Naive thymus-derived CD8-positive, alpha-beta T cell (primary cell): ENCODE results near the gene TRMT10C. TPM values are rescaled to one million over a fixed set of nuclear protein-coding genes. Genes with fewer than 3 reads are reported as not detected.
A peak's percentile ranks its signal among the peaks of the same experiment; 100 is the strongest.
"Not testable (repeated sequence)": the region's sequence is repeated elsewhere in the genome, so short reads cannot be mapped to it uniquely, and the experiment has no call there.

Source experiments
- ATAC-seq, 2 donors: fragments of 150-1000 bp; cut with Tn5 transposase in 1 of 2; sonication (Bioruptor Pico), chemical (Tn5 transposase) in 1 of 2; 1 replicate in 1 of 2; 2 replicates in 1 of 2; pipeline ENCODE4 v1.10.0; 2021; ENCODE audit warnings: mild to moderate bottlenecking in 2 of 2, moderate library complexity in 2 of 2
- POLR2A ChIA-PET: fragments of 350-600 bp; sonication (Branson Sonifier 250); formaldehyde crosslinking; loops from one replicate; lab custom pipeline; 2021; ENCODE audit warnings: antibody characterized with exemption; lab: Charles Lee
- DNase-seq, 10 donors: peaks; one replicate each; pipeline versions ENCODE4 v3.0.0 to v3.0.0-alpha.2; 2020 to 2022
- H3K27ac Mint-ChIP-seq, 10 donors: one replicate each; pipeline ENCODE4 v1.8.0; 2020 to 2022; ENCODE audit warnings: mild to moderate bottlenecking in 10 of 10, mixed read lengths in 10 of 10, moderate library complexity in 4 of 10, inconsistent platforms in 1 of 10
- H3K27me3 Mint-ChIP-seq, 5 donors: one replicate each; pipeline ENCODE4 v1.8.0; 2021 to 2022; ENCODE audit warnings: mixed read lengths in 5 of 5
- H3K36me3 Mint-ChIP-seq, 3 donors: one replicate each; pipeline ENCODE4 v1.8.0; 2020 to 2022; ENCODE audit warnings: mixed read lengths in 3 of 3, mild to moderate bottlenecking in 2 of 3, inconsistent platforms in 1 of 3
- H3K4me1 Mint-ChIP-seq, 4 donors: one replicate each; pipeline ENCODE4 v1.8.0; 2021 to 2022; ENCODE audit warnings: mixed read lengths in 4 of 4
- H3K4me3 Mint-ChIP-seq, 10 donors: one replicate each; pipeline ENCODE4 v1.8.0; 2020 to 2022; ENCODE audit warnings: mild to moderate bottlenecking in 10 of 10, mixed read lengths in 10 of 10, moderate library complexity in 6 of 10, inconsistent platforms in 1 of 10
- H3K9me3 Mint-ChIP-seq, 9 donors: one replicate each; pipeline ENCODE4 v1.8.0; 2020 to 2022; ENCODE audit warnings: mixed read lengths in 9 of 9, mild to moderate bottlenecking in 3 of 9, inconsistent platforms in 1 of 9, moderate library complexity in 1 of 9
- polyA plus RNA-seq, 3 donors: library from polyadenylated mRNA; unstranded; fragments of 300-500 nt; fragmentation: Illumina TruSeq; gene quantifications; one replicate each; pipeline ENCODE4 v1.2.3, GENCODE V29; 2021
- total RNA-seq, 8 experiments: library from RNA in 2 of 8; stranded (reverse) in 2 of 8; gene quantifications; one replicate each; pipeline ENCODE4 v1.2.3 and lab custom pipeline; 2021 to 2026

The TRMT10C gene
- total and polyA plus RNA-seq, 5 experiments from 2014 or later, result 27.2 to 52.7 (median 34.1) TPM

- peak overlapping the region in 8 of 10 donors; percentile 10 to 73 (median 33) for H3K27ac Mint-ChIP-seq
- POLR2A ChIA-PET, result interaction anchor here (1.3 kb wide), 1 partner anchor 14 kb away, joined by 5 read pairs; no protein-coding TSS in a partner anchor
These were observed 26.9 kb downstream of the TRMT10C start for GRCh38 chr3:101588616-101589015.

GRCh38 chr3:101591071-101591470 lies 29.4 kb downstream of the TRMT10C start:
- H3K27ac Mint-ChIP-seq, result peak overlapping the region in 9 of 10 donors; percentile 12 to 88 (median 67)
- no peaks in the 10 kb centered on the region for H3K9me3 Mint-ChIP-seq
- H3K27me3 Mint-ChIP-seq, result no peaks in the 10 kb centered on the region
- no peak for DNase-seq
- H3K4me1 Mint-ChIP-seq, result peaks cover 9 to 30% (median 19%) of the 10 kb centered on the region in 4 donors
- POLR2A ChIA-PET, result no interaction called here
- peak; percentile 33 to 68 for ATAC-seq
- no peak overlapping the region for H3K4me3 Mint-ChIP-seq
- peaks cover 4 to 88% (median 11%) of the 10 kb centered on the region in 3 donors for H3K36me3 Mint-ChIP-seq

More at GRCh38 chr3:101588616-101589015, 26.9 kb downstream of the TRMT10C start:
- H3K9me3 Mint-ChIP-seq, result no peaks in the 10 kb centered on the region
- peaks cover 4 to 92% (median 10%) of the 10 kb centered on the region in 3 donors for H3K36me3 Mint-ChIP-seq
- peaks cover 12 to 41% (median 30%) of the 10 kb centered on the region in 4 donors for H3K4me1 Mint-ChIP-seq
- ATAC-seq, result no peak
- DNase-seq, result no peak
- no peak overlapping the region for H3K4me3 Mint-ChIP-seq
- H3K27me3 Mint-ChIP-seq, result no peaks in the 10 kb centered on the region

- ATAC-seq (no peak), DNase-seq (no peak)
- Mint-ChIP-seq H3K27ac (peak overlapping the region in 2 of 10 donors; percentile 6 to 54), H3K36me3 (peaks cover 0 to 2% (median under 1%) of the 10 kb centered on the region in 3 donors), H3K9me3 (no peaks in the 10 kb centered on the region), H3K4me3 (no peak overlapping the region), H3K4me1 (peaks cover 0 to 3% (median under 1%) of the 10 kb centered on the region in 4 donors), H3K27me3 (no peaks in the 10 kb centered on the region)
- POLR2A ChIA-PET, result interaction anchor here (0.6 kb wide), 1 partner anchor 114 kb away, joined by 4 read pairs; no protein-coding TSS in a partner anchor
These were observed 41.1 kb downstream of the TRMT10C start for GRCh38 chr3:101602731-101603130.

GRCh38 chr3:101603184-101603583 lies 41.5 kb downstream of the TRMT10C start:
- peak overlapping the region in 1 of 10 donors; percentile 63 for H3K27ac Mint-ChIP-seq
- POLR2A ChIA-PET, result no interaction called here
- H3K4me1 Mint-ChIP-seq, result peaks cover 0 to 2% (median under 1%) of the 10 kb centered on the region in 4 donors
- ATAC-seq (no peak), DNase-seq (no peak)
- no peaks in the 10 kb centered on the region for H3K36me3 Mint-ChIP-seq
- no peaks in the 10 kb centered on the region for H3K27me3 Mint-ChIP-seq
- no peaks in the 10 kb centered on the region for H3K9me3 Mint-ChIP-seq
- no peak overlapping the region for H3K4me3 Mint-ChIP-seq

- DNase-seq, H3K4me3 Mint-ChIP-seq, H3K9me3 Mint-ChIP-seq, ATAC-seq, POLR2A ChIA-PET, H3K36me3 Mint-ChIP-seq, H3K27ac Mint-ChIP-seq, H3K4me1 Mint-ChIP-seq, H3K27me3 Mint-ChIP-seq: not testable (repeated sequence)
These were observed 43.7 kb downstream of the TRMT10C start for GRCh38 chr3:101605398-101605797.

- POLR2A ChIA-PET, result interaction anchor here (0.7 kb wide), 1 partner anchor 10 kb away, joined by 4 read pairs; no protein-coding TSS in a partner anchor
These were observed 49.4 kb downstream of the TRMT10C start for GRCh38 chr3:101611023-101611422.

GRCh38 chr3:101613014-101613413 lies 51.3 kb downstream of the TRMT10C start:
- ATAC-seq, DNase-seq, H3K9me3 Mint-ChIP-seq, H3K27me3 Mint-ChIP-seq, POLR2A ChIA-PET, H3K36me3 Mint-ChIP-seq, H3K4me1 Mint-ChIP-seq, H3K4me3 Mint-ChIP-seq: not testable (repeated sequence)
- H3K27ac Mint-ChIP-seq, result peak overlapping the region in 1 of 10 donors; percentile 65

More at GRCh38 chr3:101611023-101611422, 49.4 kb downstream of the TRMT10C start:
- no peak for ATAC-seq
- Mint-ChIP-seq H3K27me3 (no peaks in the 10 kb centered on the region), H3K27ac (no peak overlapping the region), H3K4me1 (no peaks in the 10 kb centered on the region), H3K36me3 (no peaks in the 10 kb centered on the region), H3K4me3 (no peak overlapping the region), H3K9me3 (no peaks in the 10 kb centered on the region)
- no peak for DNase-seq

GRCh38 chr3:101615525-101615924 lies 53.9 kb downstream of the TRMT10C start:
- H3K9me3 Mint-ChIP-seq, result peaks cover 0 to 8% (median 2%) of the 10 kb centered on the region in 9 donors
- H3K36me3 Mint-ChIP-seq, result peaks cover 0 to 4% (median 0%) of the 10 kb centered on the region in 3 donors
- H3K27ac Mint-ChIP-seq, result peak overlapping the region in 1 of 10 donors; percentile 51
- POLR2A ChIA-PET, result interaction anchor here (0.7 kb wide), 1 partner anchor 42 kb away, joined by 4 read pairs; the partner anchor contains the start of gene PCNP
- no peaks in the 10 kb centered on the region for H3K27me3 Mint-ChIP-seq
- ATAC-seq, result no peak
- DNase-seq, result no peak
- no peak overlapping the region for H3K4me3 Mint-ChIP-seq
- H3K4me1 Mint-ChIP-seq, result no peaks in the 10 kb centered on the region

Other genes starting within 250 kb of the TRMT10C start
- gene IMPG2, start 241.3 kb upstream of the TRMT10C start, total RNA-seq, result 1 to 10 TPM in 1 of 2 experiments, under 1 TPM in 1; 0.96 to 1.1 TPM
- under 1 TPM in 1 of 3 donors, not detected in 2; 0.09 TPM for gene IMPG2, start 241.3 kb upstream of the TRMT10C start, polyA plus RNA-seq
- 10 to 100 TPM; 71.2 to 72.5 TPM for gene SENP7, start 48.7 kb upstream of the TRMT10C start, total RNA-seq
- 10 to 100 TPM in 1 of 3 donors, 1 to 10 TPM in 2; 6.7 to 11.2 (median 9.3) TPM for gene SENP7, start 48.7 kb upstream of the TRMT10C start, polyA plus RNA-seq
- 100 to 1,000 TPM; 180 to 189 TPM for gene PCNP, start 12.3 kb downstream of the TRMT10C start, total RNA-seq
- gene PCNP, start 12.3 kb downstream of the TRMT10C start, polyA plus RNA-seq, result 100 to 1,000 TPM; 112 to 130 (median 124) TPM
- 10 to 100 TPM; 52.7 to 53.1 TPM for gene ZBTB11, start 115.3 kb downstream of the TRMT10C start, total RNA-seq
- gene ZBTB11, start 115.3 kb downstream of the TRMT10C start, polyA plus RNA-seq, result 10 to 100 TPM in 1 of 3 donors, 1 to 10 TPM in 2; 8.6 to 10.9 (median 9.5) TPM
- gene RPL24, start 124.8 kb downstream of the TRMT10C start, total RNA-seq, result 1,000 to 10,000 TPM; 1,519 to 1,530 TPM
- 1,000 to 10,000 TPM; 1,202 to 1,552 (median 1,441) TPM for gene RPL24, start 124.8 kb downstream of the TRMT10C start, polyA plus RNA-seq
- 10 to 100 TPM in 1 of 2 experiments, 1 to 10 TPM in 1; 8.4 to 10.5 TPM for gene CEP97, start 162.7 kb downstream of the TRMT10C start, total RNA-seq
- gene CEP97, start 162.7 kb downstream of the TRMT10C start, polyA plus RNA-seq, result 1 to 10 TPM; 1.8 to 5.3 (median 3.5) TPM
- 10 to 100 TPM; 38.3 to 40.0 TPM for gene NXPE3, start 217.3 kb downstream of the TRMT10C start, total RNA-seq
- 10 to 100 TPM; 32.5 to 61.0 (median 50.2) TPM for gene NXPE3, start 217.3 kb downstream of the TRMT10C start, polyA plus RNA-seq